Measurements from ENCODE around the gene NELL2. TPM values are rescaled to one million over a fixed set of nuclear protein-coding genes. Genes with fewer than 3 reads are reported as not detected.

NELL2 gene
- total RNA-seq, 2 donors from 2014 or later, result 0.31 to 0.52 TPM

DNA sequence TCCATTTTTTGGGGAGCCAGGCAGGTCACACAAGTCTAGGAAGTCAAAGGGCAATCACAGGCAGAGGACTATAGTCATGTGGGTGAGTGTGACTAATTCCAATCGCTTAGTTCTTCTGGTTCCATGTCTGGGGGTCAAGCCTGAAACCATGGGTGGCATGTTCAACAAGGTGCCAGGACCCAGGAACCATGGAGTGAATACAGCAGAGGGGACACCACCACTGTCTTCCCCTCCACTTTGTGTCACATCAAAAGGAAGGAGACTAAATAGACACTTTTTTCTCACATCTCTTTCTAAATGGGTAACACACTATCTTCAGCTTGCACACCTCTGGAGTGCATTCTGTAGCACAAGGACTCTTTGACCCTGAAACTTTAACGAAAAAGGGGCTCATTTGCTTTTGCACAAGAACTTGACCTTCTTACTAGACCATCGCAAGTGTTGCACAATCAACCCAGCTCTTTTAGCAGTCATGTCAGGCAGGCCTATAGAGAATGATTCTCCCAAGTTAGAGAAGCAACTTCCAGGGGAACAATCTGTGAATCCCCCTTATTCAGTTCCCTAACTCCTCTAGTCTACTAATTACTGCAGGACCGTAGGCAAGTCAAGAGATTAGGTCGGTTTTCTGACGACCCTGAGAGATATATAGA, 398.7 kb downstream of the NELL2 start:
- TF ChIP-seq CTCF (IDR thresholded peaks at IDR 0.05), result no peak
- DNase-seq (ENCODE audit: low spot score), result no peak
- Histone ChIP-seq H3K9me3 (peaks cover 0 to 19% of the 10 kb centered on the region in 2 donors), H3K27me3 (no peaks in the 10 kb centered on the region), H3K36me3 (no peaks in the 10 kb centered on the region), H3K27ac (no peak overlapping the region), H3K4me1 (no peaks in the 10 kb centered on the region), H3K4me3 (no peak overlapping the region)

- DNase-seq (ENCODE audit: low spot score), result no peak
- TF ChIP-seq CTCF (IDR thresholded peaks at IDR 0.05), result no peak
- H3K27ac ChIP-seq, result no peak overlapping the region
- H3K36me3 ChIP-seq, result no peaks in the 10 kb centered on the region
- peaks cover 0 to 19% of the 10 kb centered on the region in 2 donors for H3K9me3 ChIP-seq
- no peak overlapping the region for H3K4me3 ChIP-seq
- no peaks in the 10 kb centered on the region for H3K4me1 ChIP-seq
- no peaks in the 10 kb centered on the region for H3K27me3 ChIP-seq
Measured at GRCh38 chr12:44476683-44477082, 399.4 kb downstream of the NELL2 start.

DNA sequence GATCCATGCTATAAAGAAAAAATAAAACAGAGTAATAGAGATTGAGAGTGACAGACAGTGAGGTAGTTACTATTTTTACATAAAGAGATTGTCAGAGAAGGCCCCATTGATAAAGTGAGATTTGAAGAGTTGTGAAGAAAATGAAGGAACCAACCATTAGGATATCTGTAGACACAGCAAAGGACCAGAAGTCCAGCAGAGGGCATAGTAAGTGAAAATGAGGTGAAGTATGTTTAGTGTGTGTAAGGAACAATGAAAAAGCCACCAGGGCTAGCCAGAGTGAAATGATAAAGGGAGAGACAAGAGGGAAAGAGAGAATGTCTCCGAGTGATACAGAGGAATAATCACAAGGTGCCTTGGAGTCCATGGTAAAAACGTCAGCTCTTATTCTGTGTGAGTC, 411.0 kb downstream of the NELL2 start:
- Histone ChIP-seq H3K27me3 (no peaks in the 10 kb centered on the region), H3K36me3 (no peaks in the 10 kb centered on the region), H3K27ac (no peak overlapping the region), H3K9me3 (no peaks in the 10 kb centered on the region), H3K4me3 (no peak overlapping the region), H3K4me1 (no peaks in the 10 kb centered on the region)
- TF ChIP-seq CTCF (IDR thresholded peaks at IDR 0.05), result peak in 1 of 2 donors; percentile 13
- DNase-seq (ENCODE audit: low spot score), result no peak

GRCh38 chr12:44464180-44464579, 411.9 kb downstream of the NELL2 start:
- Histone ChIP-seq H3K9me3 (no peaks in the 10 kb centered on the region), H3K4me1 (no peaks in the 10 kb centered on the region), H3K27ac (no peak overlapping the region), H3K4me3 (no peak overlapping the region), H3K27me3 (no peaks in the 10 kb centered on the region), H3K36me3 (no peaks in the 10 kb centered on the region)
- no peak for TF ChIP-seq CTCF (IDR thresholded peaks at IDR 0.05)
- DNase-seq (ENCODE audit: low spot score), result no peak

GRCh38 chr12:44462729-44463128, 413.4 kb downstream of the NELL2 start:
- Histone ChIP-seq H3K27me3 (no peaks in the 10 kb centered on the region), H3K9me3 (no peaks in the 10 kb centered on the region), H3K27ac (no peak overlapping the region), H3K36me3 (no peaks in the 10 kb centered on the region), H3K4me3 (no peak overlapping the region), H3K4me1 (no peaks in the 10 kb centered on the region)
- DNase-seq (ENCODE audit: low spot score), result no peak
- no peak for TF ChIP-seq CTCF (IDR thresholded peaks at IDR 0.05)

GRCh38 chr12:44460261-44460660, 415.9 kb downstream of the NELL2 start:
- no peak overlapping the region for H3K4me3 ChIP-seq
- no peaks in the 10 kb centered on the region for H3K27me3 ChIP-seq
- no peak for DNase-seq (ENCODE audit: low spot score)
- no peaks in the 10 kb centered on the region for H3K36me3 ChIP-seq
- H3K9me3 ChIP-seq, result no peaks in the 10 kb centered on the region
- no peaks in the 10 kb centered on the region for H3K4me1 ChIP-seq
- TF ChIP-seq CTCF (IDR thresholded peaks at IDR 0.05), result no peak
- no peak overlapping the region for H3K27ac ChIP-seq

Measured in right atrium auricular region (tissue), 2 donors.